HL-60 (cell line): ENCODE data around the gene BGN.

ENCODE experiments used
- DNase-seq, 2 experiments: peaks; one replicate each; pipeline ENCODE4 v3.0.0-alpha.2; 2010 to 2020; ENCODE audit warnings: low read depth in 1 of 2, low spot score in 1 of 2
- H3K27ac ChIP-seq: fragments of 250-450 bp; sonication (Bioruptor Pico); replicated peaks from 2 replicates; pipeline ENCODE4 v1.5.1; 2020; ENCODE audit warnings: mild to moderate bottlenecking, moderate library complexity
- H3K27me3 ChIP-seq: fragments of 250-450 bp; sonication (Bioruptor Pico); 2 replicates; pipeline ENCODE4 v1.5.1; 2021; ENCODE audit warnings: mild to moderate bottlenecking, moderate library complexity; ENCODE audit not compliant: insufficient read depth, poor library complexity, severe bottlenecking
- H3K4me3 ChIP-seq: replicated peaks from 2 replicates; pipeline ENCODE4 v1.5.1; 2011; ENCODE audit warnings: mild to moderate bottlenecking, control low read depth, low read length; ENCODE audit not compliant: insufficient read depth
- GABPA ChIP-seq: IDR thresholded peaks from 2 replicates; pipeline ENCODE4 v1.6.1; 2012; ENCODE audit warnings: low read depth
- POLR2AphosphoS5 ChIP-seq: IDR thresholded peaks from 2 replicates; pipeline ENCODE4 v1.6.1; 2012; ENCODE audit warnings: low read depth
- REST ChIP-seq: IDR thresholded peaks from 2 replicates; pipeline ENCODE4 v1.6.1; 2012; ENCODE audit warnings: low read depth; ENCODE audit not compliant: insufficient replicate concordance
- SPI1 ChIP-seq: IDR thresholded peaks from 2 replicates; pipeline ENCODE4 v1.6.1; 2012; ENCODE audit warnings: low read depth, mild to moderate bottlenecking, borderline replicate concordance
- TF ChIP-seq, protein P1 (sequence below): IDR thresholded peaks from one replicate; pipeline ENCODE4 v1.5.1; 2011; ENCODE audit warnings: low read length, control low read depth, inconsistent platforms; ENCODE audit not compliant: insufficient read depth

The BGN gene

DNA sequence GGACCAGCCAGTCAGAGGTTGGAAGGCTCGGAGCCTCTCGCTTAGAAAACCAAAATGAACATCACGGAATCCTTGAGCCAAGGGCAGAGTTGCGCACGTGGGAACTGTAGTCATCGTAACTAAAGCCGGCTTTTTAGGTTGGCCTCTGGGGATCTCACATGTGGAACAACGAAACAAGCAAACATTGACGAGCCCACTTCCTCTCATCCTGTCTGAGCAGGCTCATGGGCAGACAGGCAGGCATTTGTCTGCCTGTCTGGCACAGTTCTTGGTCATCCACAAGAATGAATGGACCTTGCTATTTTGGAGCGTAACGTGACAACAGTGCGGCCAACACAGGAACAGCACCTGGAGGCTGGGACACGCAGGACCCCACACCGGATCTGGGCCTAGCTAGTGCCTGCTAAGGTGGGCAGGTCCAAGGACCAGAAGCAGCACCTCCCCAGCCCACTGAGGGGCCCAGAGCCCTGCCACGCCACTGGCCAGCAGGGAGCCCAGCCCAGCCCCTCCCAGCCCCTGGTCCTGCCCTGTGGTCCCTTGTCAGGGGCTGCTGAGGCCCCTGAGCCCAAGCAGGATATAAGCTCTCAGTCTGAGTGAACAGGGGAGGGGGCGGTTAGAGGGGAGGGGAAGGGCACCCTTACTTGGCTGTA, 39.8 kb upstream of the BGN start:
- no peak for TF ChIP-seq REST
- no peak for TF ChIP-seq SPI1
- TF ChIP-seq, protein P1, sequence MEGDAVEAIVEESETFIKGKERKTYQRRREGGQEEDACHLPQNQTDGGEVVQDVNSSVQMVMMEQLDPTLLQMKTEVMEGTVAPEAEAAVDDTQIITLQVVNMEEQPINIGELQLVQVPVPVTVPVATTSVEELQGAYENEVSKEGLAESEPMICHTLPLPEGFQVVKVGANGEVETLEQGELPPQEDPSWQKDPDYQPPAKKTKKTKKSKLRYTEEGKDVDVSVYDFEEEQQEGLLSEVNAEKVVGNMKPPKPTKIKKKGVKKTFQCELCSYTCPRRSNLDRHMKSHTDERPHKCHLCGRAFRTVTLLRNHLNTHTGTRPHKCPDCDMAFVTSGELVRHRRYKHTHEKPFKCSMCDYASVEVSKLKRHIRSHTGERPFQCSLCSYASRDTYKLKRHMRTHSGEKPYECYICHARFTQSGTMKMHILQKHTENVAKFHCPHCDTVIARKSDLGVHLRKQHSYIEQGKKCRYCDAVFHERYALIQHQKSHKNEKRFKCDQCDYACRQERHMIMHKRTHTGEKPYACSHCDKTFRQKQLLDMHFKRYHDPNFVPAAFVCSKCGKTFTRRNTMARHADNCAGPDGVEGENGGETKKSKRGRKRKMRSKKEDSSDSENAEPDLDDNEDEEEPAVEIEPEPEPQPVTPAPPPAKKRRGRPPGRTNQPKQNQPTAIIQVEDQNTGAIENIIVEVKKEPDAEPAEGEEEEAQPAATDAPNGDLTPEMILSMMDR = no peak
- TF ChIP-seq POLR2AphosphoS5 = no peak
- no peak for TF ChIP-seq GABPA
- DNase-seq = no peak
- H3K27ac ChIP-seq = no peak overlapping the region
- no peaks in the 10 kb centered on the region for H3K27me3 ChIP-seq
- no peak overlapping the region for H3K4me3 ChIP-seq

- DNase-seq = no peak
- H3K27ac ChIP-seq = no peak overlapping the region
- TF ChIP-seq, protein P1 = no peak
- TF ChIP-seq POLR2AphosphoS5 (no peak), SPI1 (no peak), REST (no peak), GABPA (no peak)
- no peak overlapping the region for H3K4me3 ChIP-seq
- H3K27me3 ChIP-seq = no peaks in the 10 kb centered on the region
These were observed 39.2 kb upstream of the BGN start for GRCh38 chrX:153455571-153455970.

GRCh38 chrX:153456161-153456560, 38.6 kb upstream of the BGN start:
- DNase-seq = no peak
- no peak overlapping the region for H3K27ac ChIP-seq
- TF ChIP-seq GABPA (no peak), REST (no peak), POLR2AphosphoS5 (no peak), SPI1 (no peak)
- TF ChIP-seq, protein P1 = no peak
- H3K4me3 ChIP-seq = no peak overlapping the region
- H3K27me3 ChIP-seq = no peaks in the 10 kb centered on the region
